Gastroesophageal sphincter (tissue), 3 donors: Measurements from ENCODE around the gene TANGO6.

Source experiments
- POLR2A ChIP-seq, 2 donors: fragments of 450-650 bp; IDR thresholded peaks; one replicate each; pipeline ENCODE4 v1.6.1; 2017; ENCODE audit warnings: antibody characterized with exemption in 2 of 2, mild to moderate bottlenecking in 2 of 2, moderate library complexity in 1 of 2
- TF ChIP-seq, protein P1 (sequence below), 4 experiments: fragments of 200-600 bp in 2 of 4; fragments of 450-650 bp in 2 of 4; sonication (generic) in 1 of 4; IDR thresholded peaks; one replicate each; pipeline ENCODE4 v1.5.1; 2017 to 2019; ENCODE audit warnings: antibody characterized with exemption in 4 of 4, mild to moderate bottlenecking in 2 of 4, moderate library complexity in 2 of 4

DNA sequence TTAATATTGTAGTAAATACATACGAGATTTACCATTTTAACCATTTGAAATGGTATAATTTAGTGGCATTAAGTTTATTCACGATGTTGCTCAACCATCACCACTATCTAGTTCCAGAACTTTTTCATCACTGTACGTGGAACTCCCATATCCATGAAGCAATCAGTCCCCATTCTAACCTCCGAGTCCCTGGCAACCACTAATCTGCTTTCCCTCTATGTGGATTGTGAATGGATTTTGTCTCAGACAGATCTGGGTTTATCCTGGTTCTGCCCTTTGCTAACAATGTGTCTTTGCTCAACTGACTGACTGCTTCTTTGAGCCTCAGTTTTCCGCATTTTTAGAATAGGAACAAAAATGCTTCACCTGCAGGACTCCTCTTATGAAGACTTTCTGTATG, 51.4 kb downstream of the TANGO6 start:
- TF ChIP-seq POLR2A (IDR thresholded peaks at IDR 0.05): no peak
- TF ChIP-seq, protein P1, sequence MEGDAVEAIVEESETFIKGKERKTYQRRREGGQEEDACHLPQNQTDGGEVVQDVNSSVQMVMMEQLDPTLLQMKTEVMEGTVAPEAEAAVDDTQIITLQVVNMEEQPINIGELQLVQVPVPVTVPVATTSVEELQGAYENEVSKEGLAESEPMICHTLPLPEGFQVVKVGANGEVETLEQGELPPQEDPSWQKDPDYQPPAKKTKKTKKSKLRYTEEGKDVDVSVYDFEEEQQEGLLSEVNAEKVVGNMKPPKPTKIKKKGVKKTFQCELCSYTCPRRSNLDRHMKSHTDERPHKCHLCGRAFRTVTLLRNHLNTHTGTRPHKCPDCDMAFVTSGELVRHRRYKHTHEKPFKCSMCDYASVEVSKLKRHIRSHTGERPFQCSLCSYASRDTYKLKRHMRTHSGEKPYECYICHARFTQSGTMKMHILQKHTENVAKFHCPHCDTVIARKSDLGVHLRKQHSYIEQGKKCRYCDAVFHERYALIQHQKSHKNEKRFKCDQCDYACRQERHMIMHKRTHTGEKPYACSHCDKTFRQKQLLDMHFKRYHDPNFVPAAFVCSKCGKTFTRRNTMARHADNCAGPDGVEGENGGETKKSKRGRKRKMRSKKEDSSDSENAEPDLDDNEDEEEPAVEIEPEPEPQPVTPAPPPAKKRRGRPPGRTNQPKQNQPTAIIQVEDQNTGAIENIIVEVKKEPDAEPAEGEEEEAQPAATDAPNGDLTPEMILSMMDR (IDR thresholded peaks at IDR 0.05): no peak
